ENCODE measurements around the gene DNMT3A.

- no peak for TF ChIP-seq POLR2AphosphoS5 (IDR thresholded peaks at IDR 0.05)
- TF ChIP-seq POLR2A (IDR thresholded peaks at IDR 0.05): no peak
- TF ChIP-seq, protein P1, sequence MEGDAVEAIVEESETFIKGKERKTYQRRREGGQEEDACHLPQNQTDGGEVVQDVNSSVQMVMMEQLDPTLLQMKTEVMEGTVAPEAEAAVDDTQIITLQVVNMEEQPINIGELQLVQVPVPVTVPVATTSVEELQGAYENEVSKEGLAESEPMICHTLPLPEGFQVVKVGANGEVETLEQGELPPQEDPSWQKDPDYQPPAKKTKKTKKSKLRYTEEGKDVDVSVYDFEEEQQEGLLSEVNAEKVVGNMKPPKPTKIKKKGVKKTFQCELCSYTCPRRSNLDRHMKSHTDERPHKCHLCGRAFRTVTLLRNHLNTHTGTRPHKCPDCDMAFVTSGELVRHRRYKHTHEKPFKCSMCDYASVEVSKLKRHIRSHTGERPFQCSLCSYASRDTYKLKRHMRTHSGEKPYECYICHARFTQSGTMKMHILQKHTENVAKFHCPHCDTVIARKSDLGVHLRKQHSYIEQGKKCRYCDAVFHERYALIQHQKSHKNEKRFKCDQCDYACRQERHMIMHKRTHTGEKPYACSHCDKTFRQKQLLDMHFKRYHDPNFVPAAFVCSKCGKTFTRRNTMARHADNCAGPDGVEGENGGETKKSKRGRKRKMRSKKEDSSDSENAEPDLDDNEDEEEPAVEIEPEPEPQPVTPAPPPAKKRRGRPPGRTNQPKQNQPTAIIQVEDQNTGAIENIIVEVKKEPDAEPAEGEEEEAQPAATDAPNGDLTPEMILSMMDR (IDR thresholded peaks at IDR 0.05): no peak
Observed at GRCh38 chr2:25281522-25281921, 60.2 kb downstream of the DNMT3A start.

Measured in sigmoid colon (tissue), 4 donors.